OCI-LY1 (cell line): ENCODE measurements around the gene RESP18.

Source experiments
- H2AFZ ChIP-seq: fragments of 200-600 bp; sonication (generic), shearing (Covaris generic); 2 replicates; pipeline ENCODE4 v1.6.0; 2014; ENCODE audit warnings: antibody characterized with exemption, mild to moderate bottlenecking, low read length
- H3F3A ChIP-seq: fragments of 200-600 bp; sonication (generic), shearing (Covaris generic); 2 replicates; pipeline ENCODE4 v1.6.0; 2014; ENCODE audit warnings: mild to moderate bottlenecking, antibody characterized with exemption, low read length, moderate library complexity; ENCODE audit not compliant: insufficient read depth
- H3K27ac ChIP-seq: fragments of 200-600 bp; sonication (generic); 2 replicates; pipeline ENCODE4 v1.5.1; 2014; ENCODE audit warnings: low read length, mixed run types, mild to moderate bottlenecking, low read depth; ENCODE audit not compliant: poor library complexity, severe bottlenecking
- H3K27me3 ChIP-seq: fragments of 200-600 bp; sonication (generic); 2 replicates; pipeline ENCODE4 v1.6.0; 2014; ENCODE audit warnings: antibody characterized with exemption, mild to moderate bottlenecking, low read length, moderate library complexity; ENCODE audit not compliant: insufficient read depth
- H3K36me3 ChIP-seq: fragments of 200-600 bp; sonication (generic); 2 replicates; pipeline ENCODE4 v1.6.1; 2014; ENCODE audit warnings: mild to moderate bottlenecking, antibody characterized with exemption, low read length, moderate library complexity, mixed read lengths; ENCODE audit not compliant: insufficient read depth
- H3K4me1 ChIP-seq: fragments of 200-600 bp; sonication (generic); 2 replicates; pipeline ENCODE4 v1.5.1; 2014; ENCODE audit warnings: mild to moderate bottlenecking, low read length, moderate library complexity; ENCODE audit not compliant: insufficient read depth, severe bottlenecking
- H3K4me2 ChIP-seq: fragments of 200-600 bp; sonication (generic), shearing (Covaris generic); 2 replicates; pipeline ENCODE4 v1.6.1; 2014; ENCODE audit warnings: low read length
- H3K4me3 ChIP-seq: fragments of 200-600 bp; sonication (generic); 2 replicates; pipeline ENCODE4 v1.5.1; 2014; ENCODE audit warnings: low read length, low read depth, mild to moderate bottlenecking, mixed read lengths; ENCODE audit not compliant: poor library complexity, severe bottlenecking
- H3K79me2 ChIP-seq: fragments of 200-600 bp; shearing (Covaris generic); 2 replicates; pipeline ENCODE4 v1.6.1; 2016; ENCODE audit warnings: mixed run types, low read length, mixed read lengths; ENCODE audit not compliant: insufficient read depth
- H3K9ac ChIP-seq: fragments of 200-600 bp; sonication (generic), shearing (Covaris generic); 2 replicates; pipeline ENCODE4 v1.6.1; 2014; ENCODE audit warnings: mild to moderate bottlenecking, low read length, mixed read lengths
- H3K9me2 ChIP-seq: fragments of 200-600 bp; sonication (generic), shearing (Covaris generic); 2 replicates; pipeline ENCODE4 v1.6.1; 2014; ENCODE audit warnings: low read depth, mild to moderate bottlenecking, low read length, mixed read lengths
- H3K9me3 ChIP-seq: fragments of 200-600 bp; shearing (Covaris generic); 2 replicates; pipeline ENCODE4 v1.6.1; 2014; ENCODE audit warnings: low read length, mixed read lengths
- H4K20me1 ChIP-seq: fragments of 200-600 bp; sonication (generic), shearing (Covaris generic); 2 replicates; pipeline ENCODE4 v1.6.0; 2016; ENCODE audit warnings: mild to moderate bottlenecking, low read length; ENCODE audit not compliant: insufficient read depth
- CTCF ChIP-seq: fragments of 200-600 bp; sonication (generic), shearing (Covaris generic); IDR thresholded peaks from 2 replicates; pipeline ENCODE4 v1.5.1; 2017; ENCODE audit warnings: mild to moderate bottlenecking, antibody characterized with exemption, low read length, moderate library complexity, mixed read lengths
- EZH2 ChIP-seq: fragments of 200-600 bp; sonication (generic), shearing (Covaris generic); IDR thresholded peaks from 2 replicates; pipeline ENCODE4 v1.8.0; 2017; ENCODE audit warnings: borderline replicate concordance, mixed run types, mild to moderate bottlenecking, antibody characterized with exemption, low read length, moderate library complexity, mixed read lengths

The RESP18 gene

GRCh38 chr2:219332542-219332941, at the start of gene RESP18:
Gene RESP18, minus strand, starts transcription at chr2:219332744.
- Histone ChIP-seq H4K20me1 (no peaks in the 10 kb centered on the region), H3K4me1 (no peaks in the 10 kb centered on the region), H3K4me3 (no peak within 1 kb of the TSS), H3K9me2 (no peaks in the 10 kb centered on the region), H3K79me2 (no peaks in the 10 kb centered on the region), H3K9ac (no peak within 1 kb of the TSS), H3K36me3 (no peaks in the 10 kb centered on the region), H3K27ac (no peak within 1 kb of the TSS), H2AFZ (no peak within 1 kb of the TSS), H3K4me2 (no peak within 1 kb of the TSS), H3K27me3 (no peaks in the 10 kb centered on the region; the same call in 1 of the 2 replicates), H3K9me3 (0 out of 2 replicates have a peak, but pooled peaks cover 4% of the 10 kb centered on the region), H3F3A (no peaks in the 10 kb centered on the region)
- no peak for TF ChIP-seq CTCF
- TF ChIP-seq EZH2, result no peak

- no peak overlapping the region for H3K9ac ChIP-seq
- H3K4me2 ChIP-seq, result no peak overlapping the region
- H3K4me1 ChIP-seq, result peaks cover under 1% of the 10 kb centered on the region
- H3K9me2 ChIP-seq, result no peaks in the 10 kb centered on the region
- no peak for TF ChIP-seq EZH2
- no peak for TF ChIP-seq CTCF
- no peaks in the 10 kb centered on the region for H4K20me1 ChIP-seq
- no peaks in the 10 kb centered on the region for H3K79me2 ChIP-seq
- H2AFZ ChIP-seq, result no peak overlapping the region
- no peaks in the 10 kb centered on the region for H3F3A ChIP-seq
- H3K27me3 ChIP-seq, result no peaks in the 10 kb centered on the region
- H3K27ac ChIP-seq, result no peak overlapping the region
- peaks cover 29% of the 10 kb centered on the region for H3K36me3 ChIP-seq
- no peaks in the 10 kb centered on the region for H3K9me3 ChIP-seq
- no peak overlapping the region for H3K4me3 ChIP-seq
Observed at GRCh38 chr2:219381448-219381847, 48.9 kb upstream of the RESP18 start.

- Histone ChIP-seq H3K9ac (no peak overlapping the region), H4K20me1 (no peaks in the 10 kb centered on the region), H3K27ac (no peak overlapping the region), H3K36me3 (peaks cover 24% of the 10 kb centered on the region), H3K27me3 (no peaks in the 10 kb centered on the region), H2AFZ (no peak overlapping the region), H3K4me1 (no peaks in the 10 kb centered on the region), H3K4me2 (no peak overlapping the region), H3K9me3 (no peaks in the 10 kb centered on the region), H3K9me2 (no peaks in the 10 kb centered on the region), H3F3A (no peaks in the 10 kb centered on the region), H3K4me3 (no peak overlapping the region), H3K79me2 (no peaks in the 10 kb centered on the region)
- TF ChIP-seq EZH2 (no peak), CTCF (no peak)
Observed at GRCh38 chr2:219380926-219381325, 48.4 kb upstream of the RESP18 start.
